HepG2 (cell line): Measurements from ENCODE around the gene OVOL2. TPM values are rescaled to one million over a fixed set of nuclear protein-coding genes. Genes with fewer than 3 reads are reported as not detected.

Experiments
- ARID5B ChIP-seq: IDR thresholded peaks from 2 replicates; pipeline ENCODE4 v1.4.0; 2020; ENCODE audit warnings: mild to moderate bottlenecking, missing genetic modification reagents
- BATF2 ChIP-seq: sonication (generic); formaldehyde crosslinking; IDR thresholded peaks from 2 replicates; pipeline ENCODE4 v1.8.0; 2022; ENCODE audit warnings: mild to moderate bottlenecking, missing genetic modification reagents, moderate library complexity
- FLYWCH1 ChIP-seq: sonication (generic); formaldehyde crosslinking; IDR thresholded peaks from 2 replicates; pipeline ENCODE4 v1.8.1; 2023; ENCODE audit warnings: mild to moderate bottlenecking, missing genetic modification reagents
- FOXJ3 ChIP-seq: sonication (generic); formaldehyde crosslinking; IDR thresholded peaks from 2 replicates; pipeline ENCODE4 v1.4.0; 2020; ENCODE audit warnings: missing genetic modification reagents, mild to moderate bottlenecking, borderline replicate concordance
- FOXP1 ChIP-seq, 2 experiments: fragments of 450-650 bp in 1 of 2; IDR thresholded peaks; 2 replicates each; pipeline ENCODE4 v1.6.1; 2017 to 2018; ENCODE audit warnings: antibody characterized with exemption in 1 of 2
- KAT2B ChIP-seq: fragments of 150-350 bp; IDR thresholded peaks from 2 replicates; pipeline ENCODE4 v1.6.1; 2014; ENCODE audit warnings: low read depth, low read length, borderline replicate concordance
- MATR3 ChIP-seq: sonication (generic); formaldehyde crosslinking; IDR thresholded peaks from 2 replicates; pipeline ENCODE4 v1.4.0; 2020; ENCODE audit warnings: missing genetic modification reagents
- NR2F6 ChIP-seq, 2 experiments: IDR thresholded peaks; 2 replicates each; pipeline ENCODE4 v1.6.1; 2016; ENCODE audit warnings: antibody characterized with exemption in 1 of 2, mild to moderate bottlenecking in 1 of 2
- PRDM4 ChIP-seq: sonication (generic); formaldehyde crosslinking; IDR thresholded peaks from 2 replicates; pipeline ENCODE4 v1.9.0; 2021; ENCODE audit warnings: missing genetic modification reagents, borderline replicate concordance
- RERE ChIP-seq: IDR thresholded peaks from 2 replicates; pipeline ENCODE4 v1.6.1; 2016; ENCODE audit warnings: low read depth, missing genetic modification reagents, missing compliant biosample characterization
- RNF2 ChIP-seq: fragments of 450-650 bp; conservative IDR thresholded peaks from 2 replicates; pipeline ENCODE4 v1.6.1; 2016; ENCODE audit warnings: low read depth
- SALL2 ChIP-seq: sonication (generic); formaldehyde crosslinking; IDR thresholded peaks from 2 replicates; pipeline ENCODE4 v1.8.1; 2023; ENCODE audit warnings: mild to moderate bottlenecking, missing genetic modification reagents, inconsistent platforms
- SOX6 ChIP-seq, 2 experiments: fragments of 450-650 bp in 1 of 2; sonication (generic) in 1 of 2; formaldehyde crosslinking in 1 of 2; IDR thresholded peaks; 2 replicates each; pipeline versions ENCODE4 v1.4.0 to v1.6.1; 2017 to 2020; ENCODE audit warnings: antibody characterized with exemption in 1 of 2, mild to moderate bottlenecking in 1 of 2, missing genetic modification reagents in 1 of 2
- SRY ChIP-seq: sonication (generic); formaldehyde crosslinking; IDR thresholded peaks from 2 replicates; pipeline ENCODE4 v1.8.0; 2022; ENCODE audit warnings: mild to moderate bottlenecking, missing genetic modification reagents
- TFAP4 ChIP-seq: sonication (generic); IDR thresholded peaks from 2 replicates; pipeline ENCODE4 v1.6.1; 2016; ENCODE audit warnings: low read depth, borderline replicate concordance
- ZNF432 ChIP-seq: sonication (generic); formaldehyde crosslinking; IDR thresholded peaks from 2 replicates; pipeline ENCODE4 v1.5.0; 2020; ENCODE audit warnings: missing genetic modification reagents, mild to moderate bottlenecking, borderline replicate concordance
- ZNF644 ChIP-seq: IDR thresholded peaks from 2 replicates; pipeline ENCODE4 v1.6.1; 2016; ENCODE audit warnings: low read depth
- polyA plus RNA-seq, 8 experiments: library from polyadenylated mRNA; depleted of rRNA in 3 of 8; stranded (reverse) in 7 of 8; unstranded in 1 of 8; fragments of >200 nt; fragmentation: Illumina TruSeq in 4 of 8; extraction: Trizol in 4 of 8; gene quantifications; 2 replicates each; pipeline versions ENCODE4 v1.2.1 to v1.2.3, GENCODE V29; 2011 to 2016; ENCODE audit warnings: low read depth in 4 of 8, missing spikeins in 1 of 8, mixed read lengths in 1 of 8; ENCODE audit not compliant: insufficient read depth in 1 of 8
- total RNA-seq, 5 experiments: library from RNA; depleted of rRNA; stranded (reverse); fragments of >200 nt; fragmentation: Illumina TruSeq; extraction: Trizol; gene quantifications; 2 replicates each; pipeline ENCODE4 v1.2.3, GENCODE V29; 2016; ENCODE audit warnings: low read depth in 1 of 5

The OVOL2 gene
- total and polyA plus RNA-seq, 2 of the 13 experiments (the other 11 are each of a cell fraction or from before 2014, with no cell fraction given): 0.20 to 0.31 TPM

GRCh38 chr20:18103497-18103896 lies 45.8 kb upstream of the OVOL2 start (continued):
- TF ChIP-seq RERE (CRISPR knock-in tag) (no peak), FLYWCH1 (CRISPR knock-in tag) (no peak), NR2F6 (IDR thresholded peaks at IDR 0.05) (peak; percentile 76), NR2F6 (CRISPR knock-in tag; IDR thresholded peaks at IDR 0.05) (no peak), ARID5B (CRISPR knock-in tag) (peak; percentile 81), BATF2 (no peak), TFAP4 (peak; percentile 88), SRY (CRISPR knock-in tag) (no peak), RNF2 (no peak), KAT2B (no peak), FOXP1 (IDR thresholded peaks at IDR 0.05) (no peak), FOXP1 (CRISPR knock-in tag; IDR thresholded peaks at IDR 0.05) (peak; percentile 80), ZNF432 (CRISPR knock-in tag) (no peak), SALL2 (CRISPR knock-in tag) (no peak), MATR3 (CRISPR knock-in tag) (no peak), FOXJ3 (peak; percentile 53; the same call in 1 of the 2 replicates), ZNF644 (CRISPR knock-in tag) (no peak), SOX6 (IDR thresholded peaks at IDR 0.05) (no peak), SOX6 (CRISPR knock-in tag; IDR thresholded peaks at IDR 0.05) (peak; percentile 91), PRDM4 (CRISPR knock-in tag) (no peak)
